Ureter (tissue), 1 donor: ENCODE data around the gene RNF146. TPM values are rescaled to one million over a fixed set of nuclear protein-coding genes. Genes with fewer than 3 reads are reported as not detected.
"Not testable (repeated sequence)": the region's sequence is repeated elsewhere in the genome, so short reads cannot be mapped to it uniquely, and the experiment has no call there.

Experiments used
- DNase-seq: peaks from one replicate; pipeline ENCODE4 v3.0.0-alpha.2; 2020; ENCODE audit warnings: low spot score
- total RNA-seq: library from RNA; stranded (reverse); gene quantifications from one replicate; pipeline ENCODE4 v1.2.4, GENCODE V29; 2023
- donor health status: DM: yes; HTN: yes; CAD: no.

RNF146 gene, protein sequence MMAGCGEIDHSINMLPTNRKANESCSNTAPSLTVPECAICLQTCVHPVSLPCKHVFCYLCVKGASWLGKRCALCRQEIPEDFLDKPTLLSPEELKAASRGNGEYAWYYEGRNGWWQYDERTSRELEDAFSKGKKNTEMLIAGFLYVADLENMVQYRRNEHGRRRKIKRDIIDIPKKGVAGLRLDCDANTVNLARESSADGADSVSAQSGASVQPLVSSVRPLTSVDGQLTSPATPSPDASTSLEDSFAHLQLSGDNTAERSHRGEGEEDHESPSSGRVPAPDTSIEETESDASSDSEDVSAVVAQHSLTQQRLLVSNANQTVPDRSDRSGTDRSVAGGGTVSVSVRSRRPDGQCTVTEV
- 36.5 TPM for total RNA-seq

DNA sequence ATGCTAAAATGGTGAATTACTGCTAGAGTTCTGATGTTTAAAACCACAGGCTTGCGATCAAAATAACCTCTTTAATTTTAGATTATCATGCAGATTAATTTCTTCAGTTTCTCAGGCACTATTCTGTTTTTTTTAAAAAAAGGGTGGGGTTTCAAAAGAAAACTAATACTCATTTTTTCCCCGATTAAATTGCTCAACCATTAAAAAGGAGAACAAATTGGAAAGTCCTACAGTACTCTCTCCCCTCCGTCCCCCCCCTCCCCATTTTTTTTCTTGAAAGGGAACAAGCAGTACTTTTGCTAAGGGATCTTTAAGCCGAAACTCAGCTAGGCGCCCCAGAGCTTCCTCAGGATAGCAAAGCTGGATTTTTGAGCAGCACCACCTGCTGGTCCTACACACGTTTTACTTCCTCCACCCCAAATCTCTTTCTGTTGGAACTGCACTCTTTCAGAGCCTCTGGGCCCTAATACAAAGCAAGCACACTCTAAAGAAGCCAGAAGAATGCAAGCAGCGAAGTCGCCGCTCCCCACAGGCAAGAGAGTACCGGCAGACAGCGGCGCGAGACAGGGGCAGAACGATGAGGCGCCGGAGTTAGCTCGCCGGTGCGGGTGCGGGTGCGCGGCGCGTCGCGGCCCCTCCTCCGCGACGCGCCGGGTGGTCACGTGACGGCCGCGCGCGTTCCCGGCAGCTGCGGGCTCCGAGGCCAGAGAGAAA, at the start of gene RNF146:
RNF146 (plus strand) TSS at position 687 of the 714 bp plus-strand sequence. CDS start 13,475 bp downstream, outside the sequence.
- peak; percentile 80 for DNase-seq

DNA sequence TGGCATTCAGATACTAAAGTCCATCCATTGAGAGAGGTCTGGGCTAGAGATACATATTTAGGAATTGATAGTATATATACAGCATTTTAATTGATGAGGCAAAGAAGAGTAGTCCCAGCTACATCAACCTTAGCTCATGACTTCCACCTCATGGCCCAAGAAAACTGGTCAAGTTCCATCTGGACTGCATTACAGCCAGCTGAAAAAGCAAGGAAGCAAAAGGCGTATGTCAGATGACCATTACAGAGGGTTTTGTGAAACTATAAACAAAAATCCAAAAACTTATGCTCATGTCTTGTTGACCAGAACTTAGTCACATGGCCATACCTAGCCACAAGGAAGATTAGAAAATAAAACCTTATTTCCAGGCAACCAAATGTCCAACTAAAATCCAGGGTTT, 46.8 kb upstream of the RNF146 start:
- no peak for DNase-seq

DNA sequence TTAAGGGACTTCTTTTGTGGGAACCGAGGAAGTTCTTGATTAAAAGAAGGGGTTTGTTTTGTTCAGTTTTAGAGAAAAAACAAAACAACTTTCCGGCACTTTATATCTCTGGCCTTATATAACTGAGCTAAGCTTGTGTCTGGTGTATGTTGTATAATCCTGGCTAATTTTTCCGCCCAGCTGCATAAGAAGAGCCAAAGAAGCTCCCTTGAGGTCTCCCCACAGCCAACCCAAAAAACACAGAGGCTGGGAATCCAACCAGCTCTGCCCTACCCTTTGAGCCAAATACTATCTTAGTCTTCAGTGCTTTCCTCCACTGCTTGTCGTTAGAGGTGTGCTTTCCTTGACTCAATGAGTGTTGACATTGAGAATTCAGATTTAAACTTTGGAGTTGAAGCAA, 45.5 kb upstream of the RNF146 start:
- no peak for DNase-seq

DNA sequence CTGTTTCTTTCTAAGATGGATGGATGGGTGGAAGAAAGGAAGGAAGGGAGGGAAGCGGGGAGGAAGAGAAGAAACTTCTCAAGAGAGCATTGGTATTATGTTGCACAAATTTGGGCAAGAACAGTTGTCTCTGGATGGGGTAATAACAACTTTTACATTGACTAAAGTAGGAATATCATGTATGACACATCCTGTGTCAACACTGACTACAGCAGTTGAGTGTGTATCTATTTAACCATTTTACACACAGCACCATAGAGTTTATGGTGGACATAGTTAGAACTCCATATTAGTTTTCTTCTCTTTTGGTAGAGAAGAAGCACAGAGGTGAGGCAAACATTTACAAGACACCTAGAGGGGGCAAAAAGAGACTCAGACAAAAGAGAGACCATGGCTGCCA, 44.2 kb upstream of the RNF146 start:
- no peak for DNase-seq

DNA sequence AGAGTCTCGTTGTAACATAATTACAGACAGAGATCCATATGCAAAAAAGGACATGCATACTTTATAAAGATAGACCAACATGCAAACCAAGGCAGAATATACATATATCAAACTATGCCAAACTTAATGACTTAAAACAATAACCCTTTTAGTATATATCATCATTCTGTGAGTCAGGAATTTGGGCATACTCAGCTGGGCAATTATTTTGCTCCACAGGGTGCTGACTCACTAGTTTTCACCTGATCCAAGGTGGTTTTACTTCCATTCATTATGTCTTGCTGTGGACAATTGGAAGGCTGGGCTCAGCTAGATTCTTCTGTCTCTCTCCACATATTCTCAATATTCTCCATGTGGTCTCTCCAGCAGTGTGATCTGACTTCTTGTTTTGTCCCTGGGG, 41.2 kb upstream of the RNF146 start:
- no peak for DNase-seq

DNA sequence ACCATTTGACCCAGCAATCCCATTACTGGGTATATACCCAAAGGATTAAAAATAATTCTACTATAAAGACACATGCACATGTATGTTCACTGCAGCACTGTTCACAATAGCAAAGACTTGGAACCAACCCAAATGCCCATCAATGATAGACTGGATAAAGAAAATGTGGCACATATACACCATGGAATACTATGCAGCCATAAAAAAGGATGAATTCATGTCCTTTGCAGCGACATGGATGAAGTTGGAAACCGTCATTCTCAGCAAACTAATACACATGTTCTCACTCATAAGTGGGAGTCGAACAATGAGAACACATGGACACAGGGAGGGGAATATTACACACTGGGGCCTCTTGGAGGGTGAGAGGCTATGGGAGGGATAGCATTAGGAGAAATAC, 32.8 kb upstream of the RNF146 start:
- DNase-seq = not testable (repeated sequence)

DNA sequence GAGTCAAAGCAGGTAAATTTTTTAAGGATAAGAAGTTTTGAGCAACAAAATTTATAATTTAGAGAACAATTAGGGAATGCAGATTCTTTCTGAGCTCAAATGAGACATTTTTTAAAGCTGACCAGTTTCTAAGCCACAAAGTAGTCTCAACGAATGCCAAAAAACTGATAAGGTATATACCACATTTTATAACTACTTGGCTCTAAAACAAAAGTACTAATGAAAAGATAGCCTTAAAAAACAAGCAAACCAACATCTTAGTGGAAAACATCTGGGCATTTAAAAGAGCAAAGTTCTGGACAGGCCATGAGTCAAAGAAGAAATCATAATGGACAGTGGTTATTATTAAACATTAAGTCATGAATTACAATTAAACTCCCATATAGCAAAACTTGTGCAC, 23.2 kb upstream of the RNF146 start:
- DNase-seq = no peak

DNA sequence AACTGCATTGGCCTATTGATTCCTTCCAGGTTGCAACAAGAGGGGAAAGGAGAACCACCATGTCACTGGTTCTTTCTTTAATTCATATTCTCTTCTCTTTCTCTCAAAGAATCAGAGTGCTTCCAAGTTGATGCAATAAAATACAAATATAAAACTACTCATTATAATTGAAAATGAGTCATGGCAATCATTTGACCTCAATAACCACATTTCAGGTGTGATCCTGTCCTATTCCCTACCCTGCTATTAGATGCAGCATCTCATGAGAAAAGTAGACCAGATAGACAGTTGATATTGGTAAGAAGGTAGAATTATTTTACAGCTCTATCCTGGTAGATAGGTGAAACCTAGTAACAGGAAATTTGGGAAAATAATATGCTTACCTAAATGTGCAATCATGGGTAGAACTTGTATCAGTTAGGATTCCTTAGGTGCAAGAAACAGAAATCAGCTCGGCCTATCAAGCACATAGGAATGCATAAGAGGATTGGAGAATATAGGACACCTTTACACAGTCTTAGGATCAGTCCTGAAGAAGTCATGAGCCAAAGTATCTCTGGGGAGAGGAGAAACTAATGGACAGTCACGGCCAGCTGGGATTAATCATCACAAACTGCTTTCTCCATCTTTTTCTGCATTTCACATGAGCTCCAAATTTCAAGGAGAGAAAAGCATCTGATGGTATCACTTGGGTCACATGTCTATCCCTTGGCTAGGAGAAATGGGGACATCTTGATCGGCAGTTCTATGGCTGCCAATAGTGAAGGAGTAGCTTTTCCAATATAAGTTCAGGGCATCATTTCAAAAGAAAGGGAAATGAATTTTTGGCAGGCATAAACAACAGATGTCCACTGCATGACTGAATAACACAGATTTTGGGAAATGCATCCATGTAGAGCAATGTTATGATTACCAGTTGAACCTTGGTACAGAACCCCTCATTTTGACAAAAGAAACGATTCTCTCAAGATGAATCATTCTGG, 19.3 kb upstream of the RNF146 start:
- DNase-seq = no peak

DNA sequence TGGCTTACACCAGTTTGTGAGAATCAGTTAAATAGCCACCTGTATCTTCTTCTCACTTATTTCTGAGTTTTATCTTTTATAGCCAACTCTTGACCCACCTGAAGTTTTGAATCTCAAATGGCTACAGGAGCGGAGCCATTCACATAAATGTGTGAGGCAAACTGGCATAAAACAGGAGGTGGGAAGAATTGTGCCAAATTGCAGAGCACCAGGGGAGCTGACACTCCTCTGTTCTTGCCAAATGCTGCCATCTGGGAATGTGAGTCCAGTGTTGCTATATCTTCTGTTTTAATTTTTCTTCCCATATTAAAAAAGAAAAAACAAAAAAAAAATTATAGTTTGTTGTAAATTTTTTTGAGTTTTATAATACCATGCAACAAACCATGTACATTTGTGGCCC, 17.0 kb upstream of the RNF146 start:
- DNase-seq = no peak

DNA sequence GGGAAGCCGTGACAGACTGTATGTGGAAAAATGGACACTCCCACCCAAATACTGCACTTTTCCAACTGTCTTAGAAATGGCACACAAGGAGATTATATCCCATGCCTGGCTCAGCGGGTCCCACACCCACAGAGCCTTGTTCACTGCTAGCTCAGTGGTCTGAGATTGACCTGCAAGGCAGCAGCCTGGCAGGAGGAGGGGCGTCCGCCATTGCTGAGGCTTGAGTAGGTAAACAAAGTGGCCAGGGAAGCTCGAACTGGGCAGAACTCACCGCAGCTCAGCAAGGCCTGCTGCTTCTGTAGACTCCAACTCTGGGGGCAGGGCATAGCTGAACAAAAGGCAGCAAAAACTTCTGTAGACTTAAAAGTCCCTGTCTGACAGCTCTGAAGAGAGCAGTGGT, 11.4 kb upstream of the RNF146 start:
- DNase-seq = no peak

DNA sequence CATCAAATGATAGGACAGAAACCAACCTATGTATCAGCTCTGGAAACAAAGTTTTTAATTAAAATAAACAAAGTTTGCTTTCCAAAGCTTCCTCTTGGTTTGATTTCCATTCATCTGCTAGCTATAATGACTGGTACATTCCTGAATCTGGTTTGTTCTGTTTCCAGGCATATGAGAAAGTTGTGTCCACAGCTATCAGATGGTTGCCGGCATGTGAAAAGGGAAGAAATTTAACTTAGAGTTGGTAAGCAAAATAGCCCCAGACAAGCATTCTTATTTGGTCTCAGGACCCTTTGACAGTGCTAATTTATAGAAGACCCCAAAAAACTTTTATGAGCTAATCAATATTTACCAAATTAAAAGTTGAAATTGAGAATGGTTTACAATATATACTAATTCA, 3.8 kb upstream of the RNF146 start:
- DNase-seq = no peak

DNA sequence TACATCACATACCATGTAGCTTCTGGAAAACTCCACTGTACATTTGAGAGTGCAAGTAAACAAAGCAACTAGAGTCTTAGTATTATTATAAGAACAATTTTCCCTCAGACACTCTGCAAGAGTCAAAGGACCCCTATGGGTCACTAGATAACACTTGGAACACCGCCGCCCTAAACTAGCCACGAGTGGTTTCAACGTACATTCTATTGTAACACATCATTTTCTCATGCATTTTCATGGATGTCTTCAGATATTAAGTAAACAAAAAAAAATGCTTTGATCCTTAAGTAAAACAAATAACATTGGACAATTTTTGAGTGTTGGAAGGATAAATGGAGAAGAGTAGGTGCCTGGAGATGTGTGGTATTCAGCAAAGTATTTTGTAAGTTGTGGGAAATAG, 3.2 kb upstream of the RNF146 start:
- DNase-seq = no peak

DNA sequence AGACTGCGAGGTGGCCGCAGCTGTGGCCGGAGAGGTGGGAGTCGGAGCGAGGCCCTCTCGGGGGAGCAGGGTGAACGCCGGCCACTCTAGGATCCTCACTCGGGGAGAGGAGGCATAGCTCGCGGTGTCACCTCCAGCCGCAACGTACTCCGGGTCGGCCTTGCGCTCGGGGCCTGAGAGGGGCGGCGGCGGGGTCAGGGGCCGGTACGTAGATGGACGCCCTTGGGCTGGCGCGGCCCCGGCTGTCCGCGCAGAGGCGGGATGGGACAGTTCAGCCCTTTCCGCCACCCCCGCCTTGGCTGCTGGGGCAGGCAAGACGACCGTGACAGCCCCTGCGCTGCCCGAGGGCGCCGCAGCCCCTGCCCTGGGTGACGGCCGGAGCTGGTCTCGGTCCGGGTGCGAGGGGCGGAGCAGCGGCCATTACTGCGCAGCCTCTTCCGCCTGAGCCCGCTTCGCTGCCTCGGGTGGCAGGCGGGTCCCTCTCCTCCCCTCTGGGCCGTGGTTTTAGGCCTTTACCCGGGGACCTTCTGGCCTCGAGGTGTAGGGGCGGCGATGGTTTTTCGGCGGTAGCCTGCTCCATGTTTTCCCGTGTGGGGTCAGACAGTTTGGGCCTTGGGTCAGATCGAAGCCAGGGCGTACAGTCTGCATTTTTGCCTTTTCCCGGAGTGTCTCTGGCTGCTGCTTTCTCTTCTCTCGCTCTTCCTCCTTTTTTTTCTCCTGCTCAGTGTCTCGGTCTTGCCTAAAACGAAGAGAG, 405 bp downstream of the RNF146 start:
- no peak for DNase-seq

DNA sequence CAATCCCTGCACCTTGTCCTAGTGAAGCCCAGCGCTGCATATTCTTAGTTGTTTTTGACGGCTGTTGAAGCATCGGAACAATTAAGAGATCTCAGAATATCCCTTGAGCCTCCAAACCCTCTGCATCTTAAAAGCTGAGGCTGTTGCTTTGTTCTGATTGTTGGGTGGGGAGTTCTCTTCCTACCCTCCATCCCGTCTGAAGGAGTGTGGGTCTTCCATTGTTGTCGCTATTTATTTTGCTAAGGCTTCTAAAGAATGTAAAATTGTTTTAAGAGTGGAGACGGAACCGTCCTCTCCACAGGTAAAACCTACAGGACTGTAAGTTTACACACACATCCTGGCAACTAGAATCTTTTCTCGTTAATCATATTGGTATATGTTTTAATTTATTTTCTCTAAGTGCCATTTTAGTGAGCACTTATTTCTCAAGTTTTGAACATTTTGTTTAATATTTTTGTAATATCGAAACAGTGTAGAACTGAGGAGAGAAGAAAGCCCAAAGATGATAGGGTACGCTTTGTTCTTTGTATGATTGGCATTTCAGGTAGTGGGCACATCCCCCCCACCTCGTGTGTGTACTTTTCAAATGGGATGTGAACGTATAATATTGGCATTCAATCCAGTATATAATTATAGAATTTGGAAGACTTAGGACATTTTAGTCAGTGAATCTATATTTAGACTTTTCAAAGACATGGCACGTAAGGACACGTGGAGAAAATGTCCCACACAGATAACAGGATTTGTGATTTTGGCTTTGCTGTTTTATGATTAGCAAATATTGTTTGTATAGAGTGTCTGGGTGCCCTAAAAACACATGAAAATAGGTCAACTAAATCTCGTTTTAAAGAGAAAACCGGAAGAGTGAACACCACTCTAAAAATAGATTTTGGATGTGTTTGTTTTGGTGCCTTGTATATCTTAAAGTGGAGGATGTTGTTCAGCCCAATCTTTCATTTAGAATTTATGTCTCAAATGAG, 1.3 kb downstream of the RNF146 start:
- no peak for DNase-seq

DNA sequence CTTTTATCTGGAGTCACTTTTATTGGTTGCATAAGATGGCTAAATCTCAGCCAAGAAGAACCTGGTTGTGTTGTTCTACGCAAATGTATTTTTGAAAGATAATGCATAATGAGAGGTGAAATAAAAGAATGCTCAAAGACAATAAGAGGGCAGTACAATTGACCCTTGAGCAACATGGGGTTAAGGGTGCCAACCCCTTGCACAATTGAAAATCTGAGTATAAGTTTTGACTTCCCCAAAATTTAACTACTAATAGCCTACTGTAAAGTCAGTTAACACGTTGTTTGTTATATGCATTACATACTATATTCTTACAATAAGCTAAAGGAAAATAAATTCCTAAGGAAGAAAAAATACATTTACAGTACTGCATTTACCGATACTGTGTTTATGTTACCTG, 5.9 kb downstream of the RNF146 start:
- DNase-seq = no peak

DNA sequence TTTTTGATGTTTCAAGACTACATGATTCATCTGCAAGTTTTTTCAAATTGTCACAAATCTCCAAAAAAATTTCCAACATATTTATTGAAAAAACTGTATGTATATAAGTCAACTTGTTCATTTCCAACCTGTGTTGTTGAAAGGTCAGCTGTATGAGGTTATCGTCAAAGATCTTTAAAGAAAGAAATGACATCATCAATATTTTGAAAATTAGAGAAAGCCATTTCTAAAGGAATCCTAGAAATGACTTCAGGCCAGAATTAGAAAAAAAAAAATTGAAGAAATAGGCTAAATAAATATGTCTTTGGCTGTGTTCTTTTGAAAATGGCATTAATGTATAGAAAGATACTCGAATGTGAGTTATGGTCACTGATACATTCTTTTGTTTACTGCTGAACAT, 6.8 kb downstream of the RNF146 start:
- no peak for DNase-seq

DNA sequence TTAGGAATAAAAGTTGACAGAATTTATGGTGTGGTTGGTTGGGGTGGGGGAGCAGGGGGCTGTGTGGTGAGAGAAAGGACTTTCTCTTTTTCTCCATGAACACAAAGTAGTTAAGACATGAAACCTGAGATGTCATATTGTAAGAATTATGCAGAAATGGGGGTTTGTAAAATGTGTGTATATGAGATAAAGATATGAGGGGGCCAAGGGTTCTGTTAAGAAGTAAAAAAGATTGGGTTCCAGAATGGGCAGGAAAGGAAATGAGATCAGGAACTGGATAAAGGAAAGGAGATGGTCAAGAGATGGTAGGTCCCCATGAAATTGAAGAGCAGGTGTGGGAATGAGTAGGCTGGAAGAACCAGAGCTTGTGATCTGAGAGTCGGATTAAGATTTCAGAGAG, 9.7 kb downstream of the RNF146 start:
- no peak for DNase-seq

DNA sequence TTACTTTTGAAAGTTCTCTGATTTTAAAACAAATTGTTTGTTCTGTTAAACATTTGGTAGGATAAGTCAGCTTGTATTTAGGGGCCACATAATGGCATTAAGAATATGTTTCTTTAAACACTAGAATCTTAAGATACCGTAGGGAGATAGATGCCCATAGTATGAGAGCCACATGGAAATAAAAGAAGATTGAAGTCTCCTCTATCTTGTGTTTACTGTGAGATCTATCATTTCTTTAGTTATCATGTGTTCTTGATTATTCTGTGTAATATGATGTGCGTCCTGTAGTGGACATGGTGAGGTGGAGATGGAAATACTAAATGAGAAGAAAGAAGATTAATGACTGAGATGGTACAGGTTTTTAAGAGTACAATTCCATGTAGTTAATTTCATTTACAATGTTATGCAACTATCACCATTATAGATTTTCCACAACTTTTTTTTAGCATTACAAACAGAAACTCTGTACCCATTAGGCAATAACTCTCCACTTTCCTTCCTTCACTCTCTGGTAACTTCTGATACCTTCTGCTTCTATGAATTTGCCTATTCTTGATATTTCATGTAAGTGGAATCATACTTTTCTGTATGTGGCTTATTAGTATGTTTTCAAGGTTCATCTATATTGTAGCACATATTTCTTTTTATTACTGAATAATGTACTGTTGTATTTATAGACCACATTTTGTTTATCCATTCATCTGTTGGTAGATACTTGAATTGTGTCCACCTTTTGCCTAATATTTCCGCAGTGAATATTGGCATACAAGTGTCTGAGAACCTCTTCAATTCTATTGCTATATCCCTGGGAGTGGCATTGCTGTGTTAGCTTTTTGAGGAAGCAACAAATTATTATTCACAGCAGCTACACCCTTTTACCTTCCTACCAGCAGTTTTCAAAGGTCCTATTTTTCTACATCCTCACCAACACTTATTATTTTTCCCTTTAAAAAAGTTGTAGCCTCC, 11.5 kb downstream of the RNF146 start:
- no peak for DNase-seq

DNA sequence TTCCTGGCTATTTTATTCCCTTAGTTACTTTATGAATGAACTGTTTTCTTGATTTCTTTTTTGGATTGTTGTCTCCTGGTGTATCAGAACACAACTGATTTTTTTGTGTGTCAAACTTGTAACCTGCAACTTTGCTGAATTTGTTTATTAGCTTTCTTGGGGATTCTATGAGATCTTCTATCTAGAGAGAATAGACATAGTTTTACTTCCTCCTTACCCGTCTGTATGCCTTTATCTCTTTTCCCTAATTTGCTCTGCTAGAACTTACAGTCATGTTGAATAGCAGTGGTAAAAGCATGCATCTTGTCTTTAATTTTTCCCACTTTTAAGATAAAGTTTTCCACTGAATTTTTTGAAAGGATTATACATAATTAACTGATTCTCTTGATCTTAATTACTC, 13.2 kb downstream of the RNF146 start:
- no peak for DNase-seq
